Measurements from ENCODE around the gene IL33. TPM values are rescaled to one million over a fixed set of nuclear protein-coding genes. Genes with fewer than 3 reads are reported as not detected.

Gene IL33
- total RNA-seq, 4 donors from 2014 or later, result 6.9 to 152 (median 60.0) TPM

DNA sequence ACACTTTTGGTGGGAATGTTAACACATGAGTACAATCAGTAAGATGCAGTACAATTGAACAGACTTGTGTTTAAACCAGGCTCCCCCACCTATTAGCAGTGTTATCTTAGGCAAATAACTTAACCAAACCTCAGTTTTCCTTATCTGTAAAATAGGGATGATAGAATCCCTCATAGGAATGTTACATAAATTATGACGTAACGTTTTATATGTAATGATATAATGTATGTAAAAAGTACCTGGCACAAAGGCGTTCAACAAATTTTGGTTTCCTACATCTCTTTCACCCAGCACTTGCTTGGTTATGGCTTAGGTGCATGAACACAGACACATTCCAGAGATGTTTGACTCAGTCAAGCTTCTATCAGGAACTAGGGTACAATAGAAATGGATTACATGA is 26.7 kb upstream of the IL33 start:
- H3K4me1 ChIP-seq, result no peaks in the 10 kb centered on the region
- H3K27me3 ChIP-seq, result no peaks in the 10 kb centered on the region
- no peaks in the 10 kb centered on the region for H3K9me3 ChIP-seq
- no peak overlapping the region for H3K4me3 ChIP-seq
- H3K36me3 ChIP-seq, result no peaks in the 10 kb centered on the region
- TF ChIP-seq, protein P1, sequence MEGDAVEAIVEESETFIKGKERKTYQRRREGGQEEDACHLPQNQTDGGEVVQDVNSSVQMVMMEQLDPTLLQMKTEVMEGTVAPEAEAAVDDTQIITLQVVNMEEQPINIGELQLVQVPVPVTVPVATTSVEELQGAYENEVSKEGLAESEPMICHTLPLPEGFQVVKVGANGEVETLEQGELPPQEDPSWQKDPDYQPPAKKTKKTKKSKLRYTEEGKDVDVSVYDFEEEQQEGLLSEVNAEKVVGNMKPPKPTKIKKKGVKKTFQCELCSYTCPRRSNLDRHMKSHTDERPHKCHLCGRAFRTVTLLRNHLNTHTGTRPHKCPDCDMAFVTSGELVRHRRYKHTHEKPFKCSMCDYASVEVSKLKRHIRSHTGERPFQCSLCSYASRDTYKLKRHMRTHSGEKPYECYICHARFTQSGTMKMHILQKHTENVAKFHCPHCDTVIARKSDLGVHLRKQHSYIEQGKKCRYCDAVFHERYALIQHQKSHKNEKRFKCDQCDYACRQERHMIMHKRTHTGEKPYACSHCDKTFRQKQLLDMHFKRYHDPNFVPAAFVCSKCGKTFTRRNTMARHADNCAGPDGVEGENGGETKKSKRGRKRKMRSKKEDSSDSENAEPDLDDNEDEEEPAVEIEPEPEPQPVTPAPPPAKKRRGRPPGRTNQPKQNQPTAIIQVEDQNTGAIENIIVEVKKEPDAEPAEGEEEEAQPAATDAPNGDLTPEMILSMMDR (IDR thresholded peaks at IDR 0.05), result no peak
- TF ChIP-seq POLR2A (IDR thresholded peaks at IDR 0.05), result no peak
- H3K27ac ChIP-seq, result no peak overlapping the region
- DNase-seq, result no peak
- intact Hi-C loops (cut with DNase I; ENCODE audit: low total_unique reads), result no loop called here

DNA sequence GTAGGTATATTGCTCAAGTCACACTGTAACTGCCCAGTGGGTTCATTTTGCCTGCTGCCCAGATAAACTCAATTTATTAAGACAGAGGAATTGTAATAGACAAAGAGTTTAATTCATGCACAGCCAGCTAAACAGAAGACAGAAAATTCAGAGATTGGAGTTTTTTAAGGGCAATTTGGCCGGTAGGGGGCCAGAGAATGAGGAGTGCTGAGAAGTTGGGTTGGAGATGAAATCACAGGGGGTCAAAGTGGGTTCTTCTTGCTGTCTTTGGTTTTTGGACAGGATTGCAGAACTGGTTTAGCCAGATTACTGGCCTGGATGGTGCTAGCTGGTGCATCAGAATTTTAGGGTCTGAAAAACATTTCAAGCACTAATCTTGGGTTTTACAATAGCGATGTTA is 20.7 kb upstream of the IL33 start:
- Histone ChIP-seq H3K4me1 (no peaks in the 10 kb centered on the region), H3K4me3 (no peak overlapping the region), H3K36me3 (no peaks in the 10 kb centered on the region), H3K27me3 (no peaks in the 10 kb centered on the region), H3K9me3 (no peaks in the 10 kb centered on the region), H3K27ac (no peak overlapping the region)
- no peak for DNase-seq
- intact Hi-C loops (cut with DNase I; ENCODE audit: low total_unique reads), result no loop called here
- TF ChIP-seq, protein P1 (IDR thresholded peaks at IDR 0.05), result no peak
- no peak for TF ChIP-seq POLR2A (IDR thresholded peaks at IDR 0.05)

GRCh38 chr9:6195714-6196360 is 19.8 kb upstream of the IL33 start:
- Histone ChIP-seq H3K27me3 (no peaks in the 10 kb centered on the region), H3K4me1 (no peaks in the 10 kb centered on the region), H3K9me3 (no peaks in the 10 kb centered on the region), H3K4me3 (no peak overlapping the region), H3K36me3 (no peaks in the 10 kb centered on the region), H3K27ac (no peak overlapping the region)
- no peak for DNase-seq
- intact Hi-C loops (cut with DNase I; ENCODE audit: low total_unique reads), result no loop called here
- TF ChIP-seq, protein P1 (IDR thresholded peaks at IDR 0.05), result no peak
- TF ChIP-seq POLR2A (IDR thresholded peaks at IDR 0.05), result no peak

DNA sequence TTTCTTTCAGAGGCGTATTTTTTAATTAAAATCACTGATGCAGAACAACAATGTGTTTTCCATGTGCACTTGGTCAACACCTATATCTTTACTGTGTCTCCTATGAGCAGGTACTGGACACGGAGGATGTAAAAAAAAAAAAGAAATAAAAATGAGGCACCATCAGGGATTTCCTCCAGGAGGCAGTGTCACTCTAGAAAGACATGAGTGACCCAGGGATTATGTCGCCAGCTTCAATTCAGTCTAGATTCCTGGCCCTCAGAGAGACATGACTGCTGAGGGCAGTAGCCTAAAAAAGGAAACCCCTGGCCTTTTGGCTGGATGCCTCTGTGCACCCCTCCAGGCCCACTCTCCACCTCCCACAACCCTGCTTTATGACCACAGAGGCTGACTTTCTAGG is 18.3 kb upstream of the IL33 start:
- TF ChIP-seq, protein P1 (IDR thresholded peaks at IDR 0.05), result peak; percentile 41 to 58 (median 47)
- TF ChIP-seq POLR2A (IDR thresholded peaks at IDR 0.05), result no peak
- Histone ChIP-seq H3K36me3 (no peaks in the 10 kb centered on the region), H3K27ac (no peak overlapping the region), H3K9me3 (no peaks in the 10 kb centered on the region), H3K4me1 (no peaks in the 10 kb centered on the region), H3K27me3 (no peaks in the 10 kb centered on the region), H3K4me3 (no peak overlapping the region)
- DNase-seq, result peak in 1 of 2 donors; percentile 15
- intact Hi-C loops (cut with DNase I; ENCODE audit: low total_unique reads), result no loop called here

- Histone ChIP-seq H3K4me1 (no peaks in the 10 kb centered on the region), H3K36me3 (no peaks in the 10 kb centered on the region), H3K4me3 (no peak overlapping the region), H3K27ac (no peak overlapping the region), H3K27me3 (no peaks in the 10 kb centered on the region), H3K9me3 (no peaks in the 10 kb centered on the region)
- no peak for DNase-seq
- TF ChIP-seq, protein P1 (IDR thresholded peaks at IDR 0.05), result no peak
- TF ChIP-seq POLR2A (IDR thresholded peaks at IDR 0.05), result no peak
- intact Hi-C loops (cut with DNase I; ENCODE audit: low total_unique reads), result no loop called here
Measured at GRCh38 chr9:6198251-6198650, 17.4 kb upstream of the IL33 start.

All from uterus (tissue), 4 donors.